Activated naive CD8-positive, alpha-beta T cell treated with anti-CD3 and anti-CD28 coated beads, Interleukin-2, amount 10 ng/mL, durations not matched to agents 7 days and 5 days (primary cell): ENCODE measurements around the gene ABCE1. TPM values are rescaled to one million over a fixed set of nuclear protein-coding genes. Genes with fewer than 3 reads are reported as not detected.
A peak's percentile ranks its signal among the peaks of the same experiment; 100 is the strongest.

Experiments
- ATAC-seq: fragments of 150-1000 bp; cut with Tn5 transposase; one replicate; pipeline ENCODE4 v1.10.0; 2021; ENCODE audit warnings: low read depth, moderate library complexity
- POLR2A ChIA-PET: fragments of 350-600 bp; sonication (Branson Sonifier 250); formaldehyde crosslinking; loops from one replicate; lab custom pipeline; 2021; ENCODE audit warnings: antibody characterized with exemption; lab: Charles Lee
- DNase-seq: peaks from one replicate; pipeline ENCODE4 v3.0.0; 2021
- H3K27ac Mint-ChIP-seq: one replicate; pipeline ENCODE4 v1.8.0; 2022; ENCODE audit warnings: mild to moderate bottlenecking, mixed read lengths
- H3K27me3 Mint-ChIP-seq: one replicate; pipeline ENCODE4 v1.8.0; 2022; ENCODE audit warnings: mild to moderate bottlenecking, moderate library complexity, mixed read lengths
- H3K36me3 Mint-ChIP-seq: one replicate; pipeline ENCODE4 v1.8.0; 2021; ENCODE audit warnings: mild to moderate bottlenecking, mixed read lengths
- H3K4me1 Mint-ChIP-seq: one replicate; pipeline ENCODE4 v1.8.0; 2021; ENCODE audit warnings: mixed read lengths
- H3K4me3 Mint-ChIP-seq: one replicate; pipeline ENCODE4 v1.8.0; 2022; ENCODE audit warnings: mild to moderate bottlenecking, moderate library complexity, mixed read lengths
- H3K9me3 Mint-ChIP-seq: one replicate; pipeline ENCODE4 v1.8.0; 2021; ENCODE audit warnings: mixed read lengths
- total RNA-seq, 2 experiments: library from RNA; stranded (reverse); gene quantifications; one replicate each; pipeline ENCODE4 v1.2.3, GENCODE V29; 2021

ABCE1 gene
- total RNA-seq, 2 experiments from 2014 or later = 57.5 to 59.3 TPM

- Mint-ChIP-seq H3K27ac (no peak overlapping the region), H3K4me3 (no peak overlapping the region), H3K9me3 (peaks cover 1% of the 10 kb centered on the region), H3K27me3 (no peaks in the 10 kb centered on the region), H3K4me1 (peaks cover 13% of the 10 kb centered on the region), H3K36me3 (peaks cover 32% of the 10 kb centered on the region)
- DNase-seq (no peak), ATAC-seq (no peak)
- POLR2A ChIA-PET = no interaction called here
These were observed 70.6 kb downstream of the ABCE1 start for GRCh38 chr4:145168581-145169187.

- Mint-ChIP-seq H3K9me3 (peaks cover 4% of the 10 kb centered on the region), H3K27me3 (no peaks in the 10 kb centered on the region), H3K4me3 (no peak overlapping the region), H3K4me1 (peaks cover 18% of the 10 kb centered on the region), H3K27ac (no peak overlapping the region), H3K36me3 (peaks cover 41% of the 10 kb centered on the region)
- POLR2A ChIA-PET = no interaction called here
- DNase-seq (no peak), ATAC-seq (no peak)
These were observed 72.1 kb downstream of the ABCE1 start for GRCh38 chr4:145170223-145170622.

GRCh38 chr4:145171911-145172310, 73.8 kb downstream of the ABCE1 start:
- H3K36me3 Mint-ChIP-seq = peaks cover 39% of the 10 kb centered on the region
- POLR2A ChIA-PET = no interaction called here

GRCh38 chr4:145176641-145177432, 78.7 kb downstream of the ABCE1 start:
- peaks cover 26% of the 10 kb centered on the region for H3K4me1 Mint-ChIP-seq
- peak overlapping the region; percentile 96 for H3K4me3 Mint-ChIP-seq
- peaks cover 18% of the 10 kb centered on the region for H3K36me3 Mint-ChIP-seq
- POLR2A ChIA-PET = no interaction called here
- no peaks in the 10 kb centered on the region for H3K27me3 Mint-ChIP-seq
- DNase-seq (no peak), ATAC-seq (no peak)
- H3K27ac Mint-ChIP-seq = peak overlapping the region; percentile 97
- H3K9me3 Mint-ChIP-seq = peaks cover 4% of the 10 kb centered on the region

More at GRCh38 chr4:145171911-145172310, 73.8 kb downstream of the ABCE1 start:
- Mint-ChIP-seq H3K4me3 (no peak overlapping the region), H3K27me3 (no peaks in the 10 kb centered on the region), H3K9me3 (peaks cover 4% of the 10 kb centered on the region), H3K27ac (no peak overlapping the region), H3K4me1 (peaks cover 19% of the 10 kb centered on the region)
- DNase-seq (no peak), ATAC-seq (no peak)

- Mint-ChIP-seq H3K9me3 (peaks cover 4% of the 10 kb centered on the region), H3K4me1 (peaks cover 23% of the 10 kb centered on the region), H3K27ac (peak overlapping the region; percentile 97), H3K4me3 (peak overlapping the region; percentile 96), H3K36me3 (peaks cover 15% of the 10 kb centered on the region), H3K27me3 (no peaks in the 10 kb centered on the region)
- POLR2A ChIA-PET = interaction anchor here (0.8 to 3.9 kb wide), 3 partner anchors 45 to 442 kb away, joined by 3 to 42 read pairs (median 12); partner anchors contain the start of genes ABCE1, ANAPC10 and MMAA
- no peak for DNase-seq
- ATAC-seq = no peak
These were observed 79.4 kb downstream of the ABCE1 start for GRCh38 chr4:145177511-145177905.

GRCh38 chr4:145177906-145178538, 79.9 kb downstream of the ABCE1 start:
- Mint-ChIP-seq H3K4me3 (peak overlapping the region; percentile 96), H3K27ac (peak overlapping the region; percentile 97), H3K9me3 (peaks cover 4% of the 10 kb centered on the region), H3K27me3 (no peaks in the 10 kb centered on the region), H3K4me1 (peaks cover 23% of the 10 kb centered on the region), H3K36me3 (peaks cover 12% of the 10 kb centered on the region)
- ATAC-seq = no peak
- POLR2A ChIA-PET = interaction anchor here (0.7 to 3.9 kb wide), 4 partner anchors 46 to 441 kb away, joined by 3 to 42 read pairs (median 8); partner anchors contain the start of genes ABCE1, ANAPC10 and MMAA
- no peak for DNase-seq

- H3K27me3 Mint-ChIP-seq = no peaks in the 10 kb centered on the region
- H3K27ac Mint-ChIP-seq = peak overlapping the region; percentile 97
- H3K4me3 Mint-ChIP-seq = peak overlapping the region; percentile 96
- H3K4me1 Mint-ChIP-seq = peaks cover 21% of the 10 kb centered on the region
- no peak for DNase-seq
- H3K36me3 Mint-ChIP-seq = peaks cover 9% of the 10 kb centered on the region
- POLR2A ChIA-PET = interaction anchor here (1.2 to 3.9 kb wide), 3 partner anchors 60 to 440 kb away, joined by 3 to 42 read pairs (median 12); partner anchors contain the start of genes ABCE1, ANAPC10 and MMAA
- peaks cover 2% of the 10 kb centered on the region for H3K9me3 Mint-ChIP-seq
- ATAC-seq = no peak
These were observed 80.7 kb downstream of the ABCE1 start for GRCh38 chr4:145178740-145179280.

Other genes with a start within 250 kb of the ABCE1 start
- 10 to 100 TPM; 20.2 to 23.2 TPM for gene ANAPC10, start 115 bp upstream of the ABCE1 start, total RNA-seq
- gene OTUD4, start 82.3 kb downstream of the ABCE1 start, total RNA-seq = 10 to 100 TPM; 43.4 to 43.9 TPM